ENCODE results near the gene MLLT3. TPM values are rescaled to one million over a fixed set of nuclear protein-coding genes. Genes with fewer than 3 reads are reported as not detected.

Gene MLLT3
- polyA plus RNA-seq, 1 donor: 59.6 TPM

DNA sequence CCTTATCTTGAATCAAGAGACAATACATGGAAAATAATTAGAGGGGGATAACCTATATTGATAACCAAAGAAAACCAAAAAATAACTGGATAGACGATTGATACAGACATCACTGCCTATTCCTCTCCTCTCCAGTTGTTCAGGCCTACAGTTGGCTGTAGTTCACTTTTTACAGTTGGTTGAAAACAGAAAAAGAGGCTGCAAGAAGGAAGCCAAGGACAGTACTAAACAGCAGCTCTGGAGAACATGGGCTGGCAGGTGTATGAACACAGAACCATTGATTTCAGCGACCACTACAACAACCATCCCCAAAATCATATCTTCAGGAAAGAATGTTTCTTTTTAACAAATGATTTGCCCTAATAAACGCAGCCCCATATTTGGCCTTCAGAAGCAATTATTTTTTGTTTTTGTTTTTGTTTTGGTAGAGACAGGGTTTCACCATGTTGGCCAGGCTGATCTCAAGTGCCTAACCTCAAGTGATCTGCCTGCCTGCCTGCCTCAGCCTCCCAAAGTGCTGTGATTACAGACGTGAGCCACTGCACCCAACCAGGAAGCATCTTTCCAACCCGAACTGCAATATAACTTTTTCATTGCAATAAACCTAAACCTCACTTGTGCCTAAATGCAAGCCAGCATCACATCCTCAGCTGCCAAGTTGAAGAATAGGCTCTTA is 64.3 kb downstream of the MLLT3 start:
- no peak for DNase-seq (ENCODE audit: low read depth)

DNA sequence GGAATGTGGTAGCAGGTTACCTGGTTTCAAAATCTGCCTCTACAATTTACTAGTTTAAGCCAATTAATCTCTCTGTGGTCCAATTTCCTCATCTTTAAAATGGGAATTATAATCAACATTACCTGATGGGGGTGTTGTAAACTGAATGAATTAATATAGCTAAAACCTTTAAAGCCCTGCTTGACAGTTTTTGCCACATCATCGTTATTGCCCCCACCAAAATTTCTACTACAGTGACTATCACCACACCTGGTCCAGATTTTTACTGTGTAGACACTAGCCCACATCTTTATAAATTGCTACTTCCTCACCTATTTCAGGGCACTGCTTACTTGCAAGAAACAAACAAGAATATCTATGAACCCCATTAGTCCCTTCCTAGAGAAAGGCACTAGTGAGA is 65.0 kb downstream of the MLLT3 start:
- no peak for DNase-seq (ENCODE audit: low read depth)

GRCh38 chr9:20553558-20554149 is 68.6 kb downstream of the MLLT3 start:
- no peak for DNase-seq (ENCODE audit: low read depth)

DNA sequence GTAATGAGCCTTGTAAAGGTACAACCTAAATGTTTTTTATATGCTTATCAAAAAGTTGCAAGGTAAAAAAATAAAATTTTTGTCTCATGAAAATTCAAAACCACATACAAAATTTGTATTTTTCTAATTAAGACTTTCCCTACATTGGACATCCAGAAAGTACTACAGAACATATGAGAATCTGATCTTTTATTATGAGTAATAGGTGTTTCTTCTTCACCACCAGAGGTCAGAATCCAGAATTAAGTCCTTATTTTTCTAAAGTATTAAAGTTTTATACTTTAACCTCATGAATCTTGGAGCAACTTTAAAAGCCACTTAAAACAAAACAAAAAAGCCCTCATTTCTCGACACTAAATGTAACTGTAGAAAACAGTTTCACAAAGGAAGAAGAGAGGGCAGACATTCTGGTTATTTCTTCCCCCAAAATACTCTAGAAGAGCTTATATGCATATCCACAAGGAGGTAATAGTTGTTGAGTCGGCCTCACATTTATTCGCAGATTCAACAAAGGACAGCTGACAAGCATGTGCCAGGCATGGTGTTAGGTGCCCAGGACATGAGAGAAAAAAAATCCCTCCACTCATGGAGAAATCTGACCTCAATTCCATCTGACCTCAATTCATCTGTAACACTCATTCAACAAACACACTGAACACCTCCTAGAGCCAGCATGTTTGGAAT is 69.3 kb downstream of the MLLT3 start:
- DNase-seq (ENCODE audit: low read depth): no peak

DNA sequence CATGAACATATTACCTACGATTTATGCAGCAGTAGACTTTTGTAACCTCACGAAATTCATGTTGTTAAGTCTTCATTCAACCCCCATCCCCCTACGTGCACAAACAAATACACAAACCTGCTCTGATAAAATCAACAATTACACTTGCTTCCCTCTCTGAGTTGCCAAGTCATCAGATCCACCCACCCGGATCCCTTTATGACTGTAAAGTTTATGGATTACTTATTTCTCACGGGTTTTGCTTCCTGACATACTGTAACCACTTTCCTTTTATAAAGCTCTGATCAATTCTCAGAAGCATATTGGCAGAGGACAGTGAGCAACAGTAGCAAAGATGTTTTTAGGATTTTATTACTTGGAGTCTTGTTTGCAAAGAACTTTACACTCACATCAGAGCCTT is 70.5 kb downstream of the MLLT3 start:
- no peak for DNase-seq (ENCODE audit: low read depth)

- no peak for DNase-seq (ENCODE audit: low read depth)
These were observed 71.1 kb downstream of the MLLT3 start for GRCh38 chr9:20551236-20551635.

DNA sequence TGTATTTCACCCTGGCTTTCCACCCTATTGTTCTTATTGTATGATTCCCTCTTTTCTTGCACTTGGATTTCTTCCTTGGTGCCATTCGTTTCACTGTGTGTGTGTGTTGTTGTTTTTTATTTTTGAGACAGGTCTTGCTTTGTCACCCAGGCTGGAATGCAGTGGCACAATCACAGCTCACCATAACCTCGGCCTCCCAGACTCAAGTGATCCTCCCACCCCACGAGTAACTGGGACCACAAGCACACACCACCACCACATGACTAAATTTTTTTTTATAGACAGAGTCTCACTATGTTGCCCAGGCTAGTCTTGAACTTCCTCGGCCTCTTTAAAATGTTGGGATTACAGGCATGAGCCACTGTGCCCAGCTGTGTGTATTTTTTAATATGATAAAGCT is 72.0 kb downstream of the MLLT3 start:
- no peak for DNase-seq (ENCODE audit: low read depth)

DNA sequence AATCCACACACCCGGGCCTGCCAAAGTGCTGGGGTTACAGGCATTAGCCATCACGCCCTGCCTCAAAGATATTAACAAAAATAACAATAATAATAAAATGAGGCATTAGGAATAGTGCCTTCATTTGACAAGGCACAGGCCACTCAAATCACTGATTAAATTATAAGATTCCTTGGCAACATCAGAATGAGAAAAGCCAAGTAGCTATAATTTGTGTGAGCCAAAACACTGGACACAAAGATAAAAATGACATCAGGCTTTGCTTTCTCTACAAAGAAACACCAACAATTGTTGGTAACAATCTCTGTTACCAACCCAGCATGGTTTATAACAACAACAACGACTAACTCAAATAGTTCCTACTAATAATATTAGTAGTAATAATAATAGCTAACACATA is 73.2 kb downstream of the MLLT3 start:
- no peak for DNase-seq (ENCODE audit: low read depth)

DNA sequence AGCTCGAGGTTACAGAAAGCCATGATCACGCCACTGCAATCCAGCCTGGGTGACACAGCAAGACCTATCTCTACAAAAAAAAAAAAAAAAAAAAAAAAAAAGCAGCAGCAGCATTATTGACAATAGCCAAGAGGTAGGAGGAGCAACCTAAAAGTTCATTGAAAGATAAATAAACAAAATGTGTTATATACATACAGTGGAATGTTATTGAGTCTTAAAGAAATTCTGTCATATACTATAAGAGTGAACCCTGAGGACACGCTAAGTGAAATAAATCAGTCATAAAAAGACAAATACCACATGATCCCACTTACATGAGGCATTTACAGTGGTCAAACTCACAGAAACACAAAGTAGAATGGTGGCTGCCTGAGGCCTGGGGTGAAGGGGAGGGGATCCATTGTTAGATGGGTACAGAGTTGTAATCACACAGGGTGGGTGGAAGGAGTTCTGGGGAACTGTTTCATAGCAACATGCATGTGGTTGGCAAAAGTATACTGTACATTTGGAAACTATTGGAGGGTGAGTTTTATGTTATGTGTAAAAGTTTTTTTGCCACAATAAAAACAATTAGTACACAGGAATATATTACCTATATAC is 77.2 kb downstream of the MLLT3 start:
- no peak for DNase-seq (ENCODE audit: low read depth)

DNA sequence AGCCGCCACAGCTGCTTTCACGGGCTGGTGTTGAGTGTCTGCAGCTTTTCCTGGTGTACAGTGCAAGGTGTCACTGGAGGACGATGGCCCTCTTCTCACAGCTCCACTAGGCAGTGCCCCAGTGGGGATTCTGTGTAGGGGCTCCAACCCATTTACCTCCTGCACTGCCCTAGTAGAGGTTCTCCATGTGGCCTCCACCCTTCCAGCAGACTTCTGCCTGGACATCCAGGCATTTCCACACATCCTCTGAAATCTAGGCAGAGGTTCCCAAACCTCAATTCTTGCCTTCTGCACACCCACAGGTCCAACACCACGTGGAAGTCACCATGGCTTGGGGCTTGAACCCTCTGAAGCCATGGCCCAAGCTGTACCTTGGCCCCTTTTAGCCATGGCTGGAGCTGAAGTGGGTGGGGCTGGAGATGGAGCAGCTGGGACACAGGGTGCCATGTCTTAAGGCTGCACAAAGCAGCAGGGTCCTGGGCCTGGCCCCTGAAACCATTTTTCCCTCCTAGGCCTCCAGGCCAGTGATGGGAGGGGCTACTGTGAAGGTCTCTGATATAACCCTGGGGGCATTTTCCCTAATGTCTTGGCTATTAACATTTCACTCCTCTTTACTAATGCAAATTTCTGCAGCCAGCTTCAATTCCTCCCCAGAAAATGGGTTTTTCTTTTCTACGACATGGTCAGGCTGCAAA is 82.0 kb downstream of the MLLT3 start:
- DNase-seq (ENCODE audit: low read depth): no peak

- DNase-seq (ENCODE audit: low read depth): no peak
These were observed 83.3 kb downstream of the MLLT3 start for GRCh38 chr9:20538956-20539355.

DNA sequence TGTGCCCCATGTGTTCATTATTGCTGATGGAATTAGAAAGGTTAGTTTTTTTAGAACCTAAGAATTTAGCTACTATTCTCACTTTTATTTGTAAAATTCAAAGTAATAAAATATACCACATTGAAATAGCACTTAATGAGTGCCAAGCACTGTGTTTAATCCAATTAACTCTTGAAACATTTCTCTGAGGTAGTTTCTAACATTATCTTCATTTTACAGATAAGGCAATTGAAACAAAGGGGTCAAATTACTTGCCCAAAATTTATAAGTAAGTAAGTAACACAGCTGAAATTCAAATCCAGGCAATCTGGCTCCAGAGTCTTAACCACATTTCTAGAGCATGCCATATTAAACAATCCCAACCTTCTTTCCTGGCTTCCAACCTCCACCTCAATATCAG is 84.2 kb downstream of the MLLT3 start:
- DNase-seq (ENCODE audit: low read depth): no peak

DNA sequence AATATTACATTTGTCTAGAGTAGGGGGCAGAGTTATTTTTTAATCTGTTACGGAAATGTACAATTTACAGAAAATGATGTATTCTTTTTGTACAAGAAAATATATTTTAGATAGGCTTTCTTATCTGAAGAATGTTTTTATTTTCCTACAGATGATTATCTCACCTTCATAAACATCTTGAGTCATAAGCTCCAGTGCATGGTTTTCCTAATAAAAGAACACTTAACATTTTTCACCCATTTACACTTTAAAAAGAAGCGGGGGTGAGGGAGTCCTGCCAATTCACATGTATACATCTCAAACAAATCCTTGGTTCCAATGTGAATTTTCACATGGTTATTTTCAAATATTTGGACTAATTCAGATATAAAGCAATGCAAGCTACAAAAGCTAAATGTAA is 85.0 kb downstream of the MLLT3 start:
- no peak for DNase-seq (ENCODE audit: low read depth)

DNA sequence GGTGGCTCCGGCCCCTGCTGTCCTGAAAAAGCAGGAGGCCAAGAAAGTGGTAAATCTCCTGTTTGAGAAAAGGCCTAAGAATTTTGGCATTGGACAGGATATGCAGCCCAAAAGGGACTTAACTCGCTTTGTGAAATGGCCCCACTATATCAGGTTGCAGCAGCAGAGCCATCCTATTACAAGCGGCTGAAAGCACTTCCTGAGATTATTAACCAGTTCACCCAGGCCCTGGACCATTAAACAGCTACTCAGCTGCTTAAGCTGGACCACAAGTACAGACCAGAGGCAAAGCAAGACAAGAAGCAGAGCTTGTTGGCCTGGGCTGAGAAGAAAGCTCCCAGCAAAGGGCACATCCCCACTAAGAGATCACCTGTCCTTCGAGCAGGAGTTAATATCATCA is 89.7 kb downstream of the MLLT3 start:
- DNase-seq (ENCODE audit: low read depth): no peak

DNA sequence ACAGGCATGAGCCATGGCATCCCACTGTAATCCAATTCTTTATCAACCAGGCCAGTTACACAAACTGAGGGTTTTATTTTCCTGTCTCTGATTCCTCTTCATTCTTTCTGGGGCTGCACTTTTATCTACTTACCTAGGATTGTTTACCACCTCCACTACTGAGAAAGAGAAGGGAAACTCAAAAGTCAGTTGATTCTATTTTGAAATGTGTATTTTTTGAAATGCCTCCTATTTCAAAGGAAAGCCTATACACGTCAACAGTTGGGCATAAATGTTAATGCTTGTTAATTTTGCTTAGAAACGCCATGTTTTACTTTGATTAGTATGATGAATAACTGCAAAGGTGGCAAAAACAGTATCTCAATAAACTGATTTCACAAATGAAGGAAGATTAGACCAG is 92.5 kb downstream of the MLLT3 start:
- DNase-seq (ENCODE audit: low read depth): no peak

- DNase-seq (ENCODE audit: low read depth): no peak
These were observed 94.0 kb downstream of the MLLT3 start for GRCh38 chr9:20528253-20528652.

GRCh38 chr9:20526500-20527319 is 95.6 kb downstream of the MLLT3 start:
- DNase-seq (ENCODE audit: low read depth): no peak

GRCh38 chr9:20524776-20525175 is 97.5 kb downstream of the MLLT3 start:
- DNase-seq (ENCODE audit: low read depth): no peak

DNA sequence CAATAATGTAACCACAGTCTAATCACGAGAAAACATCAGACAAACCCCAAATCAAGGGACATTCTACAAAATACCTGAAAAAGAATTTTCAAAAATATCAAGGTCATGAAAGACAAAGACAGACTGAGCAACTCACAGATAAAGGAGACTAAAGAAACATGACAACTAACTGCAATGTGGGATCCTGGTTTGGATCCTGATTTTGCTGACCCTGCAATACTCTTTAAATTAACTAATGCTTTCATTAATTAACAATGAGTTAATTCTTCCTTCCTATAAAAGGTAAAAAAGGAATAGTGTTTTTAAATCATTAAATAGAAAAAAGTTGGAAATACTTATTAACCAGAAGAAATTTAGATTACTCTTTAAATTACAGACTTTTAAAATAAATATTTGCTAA is 103.6 kb downstream of the MLLT3 start:
- DNase-seq (ENCODE audit: low read depth): no peak

DNA sequence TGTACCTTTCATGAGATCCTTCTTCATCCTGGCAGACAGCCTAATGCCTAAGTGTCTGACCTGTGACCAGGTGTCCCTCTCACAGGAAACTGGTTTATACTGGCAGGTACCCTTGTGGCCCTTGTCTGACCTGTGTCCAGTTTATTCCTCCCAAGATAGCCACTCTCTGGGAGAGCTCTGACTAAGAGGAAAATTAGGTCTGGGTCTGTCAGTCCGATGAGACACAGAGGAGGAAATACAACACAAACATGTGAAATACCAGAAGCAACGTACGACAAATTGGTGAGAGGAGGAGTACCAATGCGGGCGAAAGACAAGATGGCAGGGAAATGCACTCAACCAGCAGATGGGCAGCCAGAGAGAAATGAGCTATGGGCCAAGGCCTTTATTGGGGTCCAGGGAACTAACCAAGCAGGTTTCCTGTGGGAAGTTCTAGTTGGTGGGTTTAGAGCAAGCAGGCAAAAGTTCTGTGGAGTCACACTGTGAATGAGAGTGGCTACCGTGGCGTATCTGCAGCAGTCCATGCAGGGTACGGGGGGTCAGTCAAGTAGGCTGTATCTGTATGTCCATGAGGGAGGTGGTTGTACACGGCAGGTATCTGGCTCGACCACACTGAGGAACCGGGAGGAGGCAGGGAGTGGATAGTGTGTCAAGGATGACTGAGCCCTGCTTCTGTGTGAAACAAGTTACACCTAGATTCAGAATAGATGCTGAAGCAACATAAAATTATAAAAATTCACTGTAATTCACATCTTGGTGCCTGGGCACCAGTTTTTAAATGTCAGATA is 109.0 kb downstream of the MLLT3 start:
- DNase-seq (ENCODE audit: low read depth): no peak

DNA sequence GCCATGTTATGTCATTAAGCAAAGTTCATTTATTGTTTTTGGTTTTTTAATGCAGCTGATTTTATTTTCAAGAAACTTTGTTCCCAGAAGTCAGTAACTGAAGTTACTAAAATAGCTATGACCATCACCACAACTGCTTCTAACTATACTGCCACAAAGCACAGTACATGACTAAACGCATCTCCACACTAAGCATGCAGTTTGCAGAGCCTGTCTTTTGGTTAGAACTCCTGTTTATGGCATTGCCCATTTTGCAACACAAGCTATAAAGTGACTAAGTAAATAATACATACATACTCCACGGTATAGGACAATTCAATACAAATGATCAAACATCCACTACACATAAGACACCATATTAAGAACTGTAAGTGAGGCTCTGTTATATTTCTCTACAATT is 109.7 kb downstream of the MLLT3 start:
- DNase-seq (ENCODE audit: low read depth): no peak

Measured in forelimb muscle (tissue), 1 donor.